CD1c-positive myeloid dendritic cell (primary cell): ENCODE measurements around the gene CIT.
"Not testable (repeated sequence)": the region's sequence is repeated elsewhere in the genome, so short reads cannot be mapped to it uniquely, and the experiment has no call there.

Experiments used
- DNase-seq: peaks from one replicate; pipeline ENCODE4 v3.0.0-alpha.2; 2016; ENCODE audit errors: extremely low spot score

CIT gene

DNA sequence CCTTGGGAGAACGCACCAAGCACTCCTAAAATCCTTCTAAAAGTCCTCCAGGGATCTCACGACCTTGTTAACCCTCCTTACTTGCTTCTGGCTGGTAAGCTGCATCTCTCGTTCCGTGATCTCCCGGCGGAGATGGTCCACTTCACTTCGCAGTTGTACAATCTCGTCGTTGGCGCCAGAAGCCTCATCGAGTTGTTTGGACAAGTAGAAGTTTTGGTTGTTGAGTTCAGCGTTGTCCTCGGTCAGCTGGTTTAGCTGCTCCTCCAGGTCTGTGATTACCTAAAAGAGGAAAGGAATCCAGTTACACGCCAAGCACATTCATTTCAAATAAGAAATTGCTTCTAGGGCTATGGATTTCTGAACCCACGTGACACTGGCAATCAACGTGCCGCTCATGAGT is 142.0 kb downstream of the CIT start:
- no peak for DNase-seq

DNA sequence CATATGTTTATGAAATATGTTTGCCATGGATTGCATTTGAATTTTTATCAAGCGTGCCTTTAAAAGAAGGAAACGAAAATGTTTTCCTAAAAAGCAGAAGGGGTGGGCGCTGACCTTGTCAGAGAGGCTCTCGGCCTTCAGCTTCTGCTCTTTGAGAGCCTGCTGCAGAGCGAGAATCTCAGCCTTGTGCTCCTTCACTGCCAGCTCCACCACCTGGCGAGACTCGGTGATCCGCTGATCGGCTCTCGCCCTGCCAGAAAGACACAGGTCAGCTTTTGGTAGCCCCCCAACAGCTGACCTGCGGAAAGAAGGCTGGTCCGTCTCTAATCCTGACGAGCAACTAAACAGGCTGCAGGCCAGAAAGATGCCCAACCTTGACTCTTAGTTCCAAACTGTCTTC is 146.7 kb downstream of the CIT start:
- DNase-seq = no peak

DNA sequence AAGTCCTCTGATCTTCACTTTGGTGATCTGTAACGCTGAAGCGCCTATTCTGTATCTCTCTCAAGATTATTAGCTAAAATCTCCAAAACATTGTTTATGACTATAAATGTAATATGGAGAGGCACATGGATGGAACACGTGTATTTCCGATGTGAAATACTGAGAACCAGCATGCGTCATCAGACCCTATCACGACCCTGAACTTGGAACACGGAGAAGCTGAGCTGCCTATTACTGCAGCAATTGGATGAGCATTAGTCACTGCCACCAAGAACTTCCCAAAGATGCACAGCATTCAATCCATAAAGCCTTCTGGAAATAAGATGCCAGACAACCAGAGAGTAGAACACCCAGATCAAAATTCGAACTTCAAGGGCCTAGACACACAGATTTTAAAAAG is 147.2 kb downstream of the CIT start:
- DNase-seq = no peak

DNA sequence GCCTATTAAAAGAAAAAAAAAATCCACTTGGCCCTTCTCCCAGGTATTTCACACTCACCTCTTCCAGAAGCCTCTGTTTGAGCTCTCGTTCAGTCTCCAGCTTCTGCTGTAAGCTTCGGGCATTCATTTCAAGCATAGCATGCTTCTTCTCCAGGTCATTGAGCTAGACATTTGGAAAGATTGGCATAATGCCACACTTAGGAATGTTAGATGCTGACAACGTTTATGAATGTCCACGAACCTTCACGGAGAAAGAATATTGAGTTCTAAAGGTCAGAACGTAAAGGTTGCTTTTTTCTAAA is 148.7 kb downstream of the CIT start:
- no peak for DNase-seq

DNA sequence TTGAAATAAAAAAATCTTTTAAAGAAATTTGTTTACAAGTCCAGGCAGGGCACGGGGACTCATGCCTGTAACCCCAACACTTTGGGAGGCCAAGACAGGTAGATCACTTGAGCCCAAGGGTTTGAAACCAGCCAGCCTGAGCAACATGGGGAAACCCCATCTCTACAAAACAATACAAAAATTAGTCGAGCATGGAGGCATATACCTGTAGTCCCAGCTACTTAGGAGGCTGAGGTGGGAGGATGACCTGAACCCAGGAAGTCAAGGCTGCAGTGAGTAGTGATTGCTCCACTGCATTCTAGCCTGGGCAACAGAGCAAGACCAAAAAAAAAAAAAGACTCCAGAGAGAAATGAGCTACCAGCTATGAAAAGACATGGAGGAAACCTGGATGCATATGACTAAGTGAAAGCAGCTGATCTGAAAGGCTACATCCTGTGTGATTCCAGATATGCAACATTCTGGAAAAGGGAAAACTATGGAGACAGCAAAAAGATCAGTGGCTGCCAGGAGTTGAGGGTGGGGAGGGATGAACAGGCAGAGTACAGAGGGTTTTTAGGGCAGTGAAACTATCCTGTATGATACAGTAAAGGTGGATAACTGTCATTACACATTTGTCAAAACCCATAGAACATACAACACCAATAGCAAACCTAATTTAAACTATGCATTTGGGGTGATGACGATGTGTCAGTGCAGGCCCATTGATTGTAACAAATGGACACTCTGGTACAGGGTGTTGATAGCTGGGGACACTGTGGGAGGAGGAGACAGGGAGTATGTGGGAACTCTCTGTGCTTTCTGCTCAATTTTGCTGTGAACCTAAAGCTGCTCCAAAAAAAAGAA is 149.3 kb downstream of the CIT start:
- DNase-seq = no peak

DNA sequence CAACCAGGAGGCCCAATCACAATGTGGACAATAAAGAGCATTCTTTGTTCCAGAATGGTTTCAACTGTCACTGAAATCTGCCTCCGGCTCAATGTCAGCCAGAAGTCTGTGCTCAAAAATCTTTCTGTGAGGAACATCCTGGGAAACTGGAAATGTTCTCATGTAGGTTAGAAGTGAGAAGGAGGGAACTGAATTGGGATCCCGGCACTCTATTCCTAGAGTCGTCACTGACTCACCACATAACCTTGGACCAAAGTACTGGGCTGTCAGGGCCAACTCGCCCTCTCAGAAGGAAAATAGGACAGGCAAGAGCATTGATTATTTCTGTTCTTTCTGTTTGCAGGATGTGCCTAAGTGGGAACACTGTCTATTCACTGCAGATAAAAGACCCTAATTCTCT is 151.6 kb downstream of the CIT start:
- DNase-seq = no peak

DNA sequence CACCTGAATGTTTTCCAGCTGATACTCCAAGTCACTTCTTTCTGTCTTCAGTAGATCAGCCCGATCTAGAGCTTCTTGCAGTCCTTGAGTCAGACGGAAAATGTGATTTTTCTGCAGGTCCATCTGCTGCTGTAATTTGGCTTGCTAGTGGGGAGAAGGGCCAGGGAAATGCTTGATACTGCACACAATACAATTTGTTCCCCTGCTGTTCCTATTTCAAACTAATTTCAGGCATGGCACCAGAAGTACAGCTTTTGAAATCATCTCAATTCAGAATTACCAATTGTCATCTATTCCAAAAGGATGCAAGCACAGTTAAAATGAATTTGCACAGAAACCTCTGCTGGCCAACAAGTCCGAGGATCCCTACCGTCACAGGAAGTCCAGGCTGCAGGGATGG is 155.8 kb downstream of the CIT start:
- DNase-seq = no peak

DNA sequence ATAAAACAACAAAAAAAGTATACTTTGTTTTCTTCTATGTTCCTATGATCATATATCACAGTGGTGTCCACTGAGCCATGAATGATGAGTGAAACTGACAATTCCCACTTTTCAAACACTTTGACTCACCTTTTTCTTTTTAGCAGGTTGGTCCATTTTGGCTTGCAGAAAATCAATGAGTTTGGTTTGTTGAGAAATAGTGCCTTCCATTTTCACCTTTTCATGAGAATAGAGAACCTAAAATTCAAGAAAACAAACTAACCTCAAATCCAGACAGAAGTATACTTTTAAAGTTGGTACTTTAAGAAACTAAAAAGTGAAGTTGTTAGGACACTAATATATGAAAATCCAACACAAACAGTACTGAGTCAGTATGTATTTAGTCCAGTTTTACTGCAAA is 156.8 kb downstream of the CIT start:
- DNase-seq = no peak

DNA sequence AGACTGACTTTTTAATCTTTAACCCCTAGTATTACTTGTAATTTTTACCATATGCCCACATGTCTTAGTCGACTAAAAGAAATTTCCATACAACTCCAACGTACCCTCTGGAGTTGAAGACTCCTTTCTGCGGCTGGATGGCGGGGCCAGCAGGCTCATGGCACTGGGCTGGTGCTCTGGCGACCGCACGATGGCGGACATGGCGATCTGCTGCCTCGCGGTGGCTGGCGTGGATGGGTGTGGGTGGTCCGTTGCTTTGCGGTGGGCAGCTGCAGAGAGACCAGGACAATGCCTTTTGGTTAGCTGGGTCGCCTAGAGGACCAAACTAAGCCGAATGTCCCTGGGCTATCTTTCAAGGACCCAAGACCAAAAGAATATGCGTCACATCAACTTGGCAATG is 159.0 kb downstream of the CIT start:
- no peak for DNase-seq

DNA sequence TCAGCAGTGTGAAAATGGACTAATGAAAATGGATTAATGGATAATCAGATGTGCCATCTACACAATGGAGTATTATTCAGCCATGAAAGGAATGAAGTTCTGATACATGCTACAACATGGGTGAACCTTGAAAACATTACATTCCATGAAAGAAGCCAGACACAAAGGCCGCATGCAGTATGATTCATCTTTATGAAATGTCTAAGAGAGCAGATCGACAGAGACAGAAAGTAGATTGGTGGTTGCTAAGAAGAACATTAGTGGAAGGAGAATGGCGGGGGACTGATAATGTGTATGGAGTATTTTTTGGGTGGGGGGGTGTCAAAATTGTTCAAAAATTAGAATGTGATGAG is 161.9 kb downstream of the CIT start:
- no peak for DNase-seq

DNA sequence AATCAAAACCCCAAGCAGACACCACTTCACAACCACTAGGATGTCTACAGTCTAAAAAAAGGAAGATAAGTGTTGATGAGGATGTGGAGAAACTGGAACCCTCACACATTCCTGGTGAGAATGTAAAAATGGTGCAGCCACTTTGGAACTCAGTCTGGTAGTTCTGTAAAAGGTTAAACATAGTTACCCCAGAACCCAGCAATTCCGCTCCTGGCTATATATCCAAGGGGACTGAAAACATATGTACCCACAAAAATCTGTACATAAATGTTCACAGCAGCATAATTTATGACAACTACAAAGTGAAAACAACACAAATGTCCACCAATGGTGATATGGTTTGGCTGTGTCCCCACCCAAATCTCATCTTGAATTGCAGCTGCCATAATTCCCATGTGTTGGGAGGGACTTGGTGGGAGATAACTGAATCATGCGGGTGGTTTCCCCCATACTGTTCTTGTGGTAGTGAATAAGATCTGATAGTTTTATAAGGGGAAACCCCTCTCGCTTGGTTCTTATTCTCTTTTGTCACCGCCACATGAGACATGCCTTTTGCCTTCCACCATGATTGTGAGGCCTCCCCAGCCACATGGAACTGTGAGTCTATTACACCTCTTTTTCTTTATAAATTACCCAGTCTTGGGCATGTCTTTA is 162.4 kb downstream of the CIT start:
- DNase-seq = no peak

DNA sequence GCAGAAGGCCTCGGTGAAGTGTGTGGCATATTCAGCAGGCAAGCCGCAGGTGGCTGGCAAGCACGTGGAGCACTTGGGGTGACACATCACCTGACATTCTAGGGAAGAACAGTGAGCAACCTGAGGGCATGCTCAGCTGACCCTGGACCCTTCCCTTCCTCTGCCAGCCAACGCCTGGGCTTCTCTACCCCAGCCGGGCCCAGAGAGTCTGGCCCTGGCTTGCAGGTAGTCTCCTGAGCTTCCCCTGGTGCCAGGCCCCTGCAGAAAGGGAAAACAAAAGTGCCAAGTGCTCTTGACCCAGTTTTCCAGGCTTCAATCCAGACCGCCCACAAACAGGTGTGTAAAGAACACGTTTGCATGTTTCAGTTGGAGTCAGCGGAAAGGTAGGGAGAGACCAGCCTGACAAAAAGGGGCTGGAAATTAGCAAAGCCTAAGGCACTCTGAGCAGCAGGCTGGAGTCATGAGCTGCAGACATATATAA is 163.5 kb downstream of the CIT start:
- DNase-seq = no peak

DNA sequence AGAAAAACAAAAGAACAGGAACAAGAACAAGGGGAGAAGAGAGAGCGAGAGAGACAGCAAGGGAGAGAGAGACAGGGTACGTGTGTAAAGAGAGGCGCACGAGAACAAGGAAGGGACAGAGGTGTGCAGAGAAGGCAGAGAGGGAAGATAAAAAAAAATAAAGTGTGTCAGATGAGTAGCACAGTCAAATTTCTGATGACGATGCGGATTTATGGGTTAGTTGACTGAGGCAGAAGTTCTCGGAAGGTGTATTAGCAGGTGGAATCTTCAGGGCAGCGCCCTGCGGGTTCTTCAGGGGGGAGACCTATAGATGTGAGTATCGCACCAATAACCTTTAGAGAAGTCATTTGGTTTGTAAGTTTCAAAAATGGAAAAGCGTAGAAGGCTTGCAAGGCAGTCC is 164.4 kb downstream of the CIT start:
- DNase-seq = no peak

DNA sequence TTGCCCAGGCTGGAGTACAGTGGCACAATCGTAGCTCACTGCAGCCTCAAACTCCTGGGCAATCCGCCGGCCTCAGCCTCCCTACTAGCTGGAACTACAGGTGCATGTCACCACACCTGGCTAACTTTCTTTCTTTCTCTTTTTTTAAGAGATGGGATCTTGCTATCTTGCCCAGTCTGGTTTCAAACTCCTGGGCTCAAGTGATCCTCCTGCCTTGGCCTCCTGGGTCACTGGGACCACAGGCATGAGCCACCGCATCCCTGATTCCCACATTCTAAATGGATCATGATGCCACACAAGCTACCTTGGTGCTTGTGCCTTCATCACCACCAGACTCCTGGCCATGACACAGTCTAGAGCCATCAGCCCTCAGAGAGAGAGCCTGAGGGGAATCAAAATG is 165.4 kb downstream of the CIT start:
- DNase-seq = no peak

DNA sequence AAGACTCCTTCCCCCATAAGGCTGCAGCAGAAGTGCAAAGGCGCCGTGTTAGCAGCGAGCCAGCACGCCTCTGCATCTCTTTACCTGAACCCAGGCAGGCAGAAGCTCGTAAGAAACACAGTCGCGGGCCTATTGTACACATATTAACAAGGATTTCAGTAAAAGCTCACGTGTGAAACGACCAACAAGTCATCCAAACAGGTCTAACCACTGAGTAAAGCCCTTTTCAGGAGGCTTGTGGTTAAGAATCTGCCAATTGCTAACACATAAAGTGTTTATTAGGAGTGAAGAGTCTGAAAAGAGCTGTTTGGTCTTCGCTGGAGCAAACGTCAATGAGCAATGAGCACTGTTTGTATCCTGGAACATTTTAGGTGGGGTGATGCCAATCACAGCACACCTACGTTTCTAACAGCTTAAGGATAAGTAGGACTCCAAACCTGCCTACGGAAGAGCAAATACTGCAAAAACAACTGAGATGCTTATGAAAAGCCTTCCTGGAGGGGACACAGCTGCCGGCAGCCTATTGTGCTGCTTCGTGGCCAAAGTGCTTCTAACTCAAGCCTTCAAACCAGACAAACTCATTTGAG is 166.1 kb downstream of the CIT start:
- DNase-seq = no peak

DNA sequence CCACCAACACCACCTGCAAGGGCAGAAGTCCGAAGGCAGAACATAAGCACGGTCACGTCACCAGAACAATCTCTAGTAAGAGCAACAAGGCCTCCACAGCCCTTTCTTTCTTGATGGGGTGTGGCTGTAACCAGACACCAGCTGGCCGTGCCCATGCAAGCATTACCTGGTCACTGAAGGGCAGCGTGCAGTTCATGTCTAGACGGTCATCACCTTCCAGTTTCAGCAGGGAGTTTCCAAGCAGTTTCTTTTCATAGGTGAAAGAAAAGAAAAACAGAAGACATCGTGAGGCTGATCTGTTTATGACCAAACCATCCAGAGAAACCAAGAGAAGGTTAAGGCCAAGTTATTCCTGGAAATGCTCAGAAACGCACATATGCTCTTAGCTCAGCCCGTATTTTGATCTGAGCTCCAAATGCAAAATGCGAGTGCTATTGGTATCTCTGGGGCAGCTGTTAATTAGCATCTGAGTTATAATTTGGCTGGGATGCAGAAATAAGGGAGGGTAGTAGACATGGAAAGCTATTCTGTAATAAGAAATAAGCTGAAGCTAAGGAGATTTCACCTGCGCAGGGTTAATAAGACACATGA is 166.7 kb downstream of the CIT start:
- DNase-seq = no peak

DNA sequence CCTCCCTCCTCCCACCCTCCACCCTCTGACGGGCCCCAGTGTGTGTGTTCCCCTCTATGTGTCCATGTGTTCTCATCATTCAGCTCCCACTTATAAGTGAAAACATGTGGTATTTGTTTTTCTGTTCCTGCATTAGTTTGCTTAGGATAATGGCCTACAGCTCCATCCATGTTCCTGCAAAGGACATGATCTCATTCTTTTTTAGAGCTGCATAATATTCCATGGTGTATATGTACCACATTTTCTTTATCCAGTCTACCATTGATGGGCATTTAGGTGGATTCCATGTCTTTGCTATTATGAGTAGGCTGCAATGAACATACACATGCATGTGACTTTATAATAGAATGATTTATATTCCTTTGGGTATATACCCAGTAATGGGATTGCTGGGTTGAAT is 170.7 kb downstream of the CIT start:
- not testable (repeated sequence) for DNase-seq

DNA sequence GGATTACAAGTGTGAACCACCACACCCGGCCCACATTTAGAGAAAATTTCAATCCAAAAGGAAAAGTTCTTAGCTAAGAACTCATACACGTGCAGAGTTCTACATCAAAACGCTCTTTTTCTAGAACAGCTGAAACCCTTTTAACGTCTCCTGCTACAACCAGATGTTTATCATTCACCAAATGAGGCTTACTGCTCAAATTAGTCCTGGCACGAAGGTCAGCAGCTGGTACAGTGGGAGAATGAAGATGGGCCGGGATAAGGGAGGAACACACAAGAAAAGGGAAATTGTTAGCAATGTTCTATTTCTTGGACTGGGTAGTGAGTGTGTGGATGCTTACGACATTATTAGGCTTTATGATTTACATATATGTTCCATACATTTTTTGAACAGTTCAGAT is 171.9 kb downstream of the CIT start:
- DNase-seq = no peak

DNA sequence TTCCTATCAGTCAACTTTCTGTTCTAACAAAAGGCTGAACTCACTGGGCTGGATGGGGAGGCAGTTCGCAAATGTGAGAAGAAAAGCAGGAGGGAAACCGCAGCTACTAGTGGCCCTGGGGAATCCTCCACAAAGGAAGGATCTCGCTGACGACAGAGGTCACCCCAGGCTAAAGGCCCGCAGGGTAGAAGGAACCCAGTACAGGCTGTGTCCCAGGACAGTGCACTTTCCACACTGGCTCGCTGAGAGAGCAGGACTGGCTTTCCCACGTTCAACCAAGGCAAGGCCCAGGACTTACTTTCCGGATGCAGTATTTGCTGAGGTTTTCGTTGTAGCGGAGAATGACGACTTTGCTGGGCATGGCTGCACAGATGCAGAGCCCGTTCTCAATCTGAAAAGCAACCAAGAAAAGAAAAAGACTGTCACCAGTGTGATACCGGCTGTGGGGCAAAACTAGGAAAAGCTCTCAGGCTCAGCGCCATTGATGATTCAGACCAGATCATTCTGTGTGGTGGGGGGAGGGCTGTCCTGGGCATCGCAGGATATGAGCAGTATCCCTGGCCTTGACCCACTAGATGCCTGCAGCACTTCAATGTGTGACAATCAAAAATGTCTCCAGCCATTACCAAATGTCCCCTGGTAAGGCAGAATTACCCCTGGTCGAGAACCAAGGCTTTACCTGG is 172.9 kb downstream of the CIT start:
- DNase-seq = no peak

DNA sequence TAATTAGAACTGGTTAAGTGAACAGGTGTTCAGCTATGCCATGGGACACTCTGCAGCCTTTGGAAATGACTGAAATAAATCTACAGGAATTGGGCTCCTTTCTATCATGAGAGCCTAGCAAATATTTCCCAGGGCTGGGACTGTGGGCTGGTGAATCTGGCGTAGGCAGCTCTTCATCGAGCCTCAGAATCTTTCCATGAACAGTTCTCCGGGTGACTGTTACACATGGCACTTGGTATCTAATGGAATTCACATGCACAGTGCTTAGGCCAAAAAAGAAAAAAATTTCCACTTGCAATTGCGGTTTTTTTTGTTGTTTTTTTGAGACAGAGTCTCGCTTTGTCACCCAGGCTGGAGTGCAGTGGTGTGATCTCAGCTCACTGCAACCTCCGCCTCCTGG is 177.0 kb downstream of the CIT start:
- no peak for DNase-seq

DNA sequence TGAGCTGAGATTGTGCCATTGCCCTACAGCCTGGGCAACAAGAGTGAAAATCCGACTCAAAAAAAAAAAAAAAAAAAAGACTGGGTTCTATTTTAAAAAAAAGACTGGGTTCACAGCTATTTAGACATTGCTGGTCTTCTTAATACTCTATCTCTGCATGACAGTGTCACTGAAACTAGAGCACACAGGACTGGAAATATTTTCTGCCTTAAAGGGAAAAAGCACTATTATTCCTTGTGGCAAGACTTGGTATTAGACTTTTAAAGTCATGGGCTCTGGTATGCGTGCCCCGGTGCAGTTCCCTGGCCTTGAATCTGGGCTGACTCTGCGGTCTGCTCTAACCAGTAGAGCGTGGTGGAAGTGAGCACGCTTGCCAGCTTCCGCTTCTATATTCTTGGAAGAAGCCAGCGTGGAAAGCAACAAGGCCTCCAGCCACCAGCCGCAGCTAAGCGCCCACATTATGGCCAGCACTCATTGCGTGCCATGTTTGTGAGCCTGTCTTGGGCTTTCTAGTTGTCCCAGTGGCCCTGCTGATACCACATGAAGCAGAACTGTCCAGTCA is 177.8 kb downstream of the CIT start:
- DNase-seq = no peak

DNA sequence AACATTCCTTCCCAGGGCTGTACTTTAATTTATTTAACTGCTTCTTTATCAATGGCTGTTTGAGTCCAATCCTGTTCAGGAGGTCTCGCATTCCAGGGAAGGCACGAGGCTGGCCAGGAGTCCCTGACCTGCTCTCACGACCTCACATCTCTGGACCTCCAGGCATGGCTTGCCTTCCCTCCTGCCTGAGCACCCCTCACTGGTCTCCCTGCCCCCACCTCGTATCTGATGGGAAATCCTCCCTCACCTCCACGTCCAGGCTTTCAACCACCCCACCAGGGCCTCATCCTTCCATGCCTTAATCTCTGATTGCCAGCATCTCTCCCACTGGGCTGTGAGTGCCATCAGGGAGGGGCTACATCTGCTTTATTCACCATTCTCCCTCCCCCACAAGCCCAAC is 180.2 kb downstream of the CIT start:
- no peak for DNase-seq
